Progenitor cell of endocrine pancreas (in vitro differentiated cells): Measurements from ENCODE around the gene CELF6. TPM values are rescaled to one million over a fixed set of nuclear protein-coding genes. Genes with fewer than 3 reads are reported as not detected.

ENCODE experiments used
- DNase-seq: peaks from one replicate; pipeline ENCODE4 v3.0.0; 2021; ENCODE audit warnings: low spot score; ENCODE audit not compliant: unreplicated experiment
- H3K27ac Mint-ChIP-seq: 2 replicates; pipeline ENCODE4 v1.8.0; 2021; ENCODE audit warnings: mild to moderate bottlenecking, moderate library complexity, mixed read lengths
- H3K27me3 Mint-ChIP-seq: 2 replicates; pipeline ENCODE4 v1.8.0; 2021; ENCODE audit warnings: mixed read lengths
- H3K36me3 Mint-ChIP-seq: 2 replicates; pipeline ENCODE4 v1.8.0; 2022; ENCODE audit warnings: mixed read lengths; ENCODE audit not compliant: insufficient read depth
- H3K4me1 Mint-ChIP-seq: 2 replicates; pipeline ENCODE4 v1.8.0; 2021; ENCODE audit warnings: low read depth, mixed read lengths
- H3K4me3 Mint-ChIP-seq: 2 replicates; pipeline ENCODE4 v1.8.0; 2021; ENCODE audit warnings: low read depth, mild to moderate bottlenecking, moderate library complexity, mixed read lengths
- H3K9me3 Mint-ChIP-seq: 2 replicates; pipeline ENCODE4 v1.8.0; 2021; ENCODE audit warnings: low read depth, mixed read lengths
- CTCF ChIP-seq: fragments of 200-600 bp; sonication (generic); IDR thresholded peaks from one replicate; pipeline ENCODE4 v1.5.0; 2021; ENCODE audit warnings: antibody characterized with exemption, mild to moderate bottlenecking; ENCODE audit not compliant: unreplicated experiment
- total RNA-seq: library from RNA; stranded (reverse); gene quantifications from 2 replicates; pipeline ENCODE4 v1.2.1, GENCODE V29; 2021

Gene CELF6
- total RNA-seq, 1 donor from 2014 or later, result 1.4 TPM

GRCh38 chr15:72345280-72345679 lies 25.3 kb upstream of the CELF6 start:
- peaks cover 2% of the 10 kb centered on the region for H3K36me3 Mint-ChIP-seq

GRCh38 chr15:72344602-72345001 lies 24.6 kb upstream of the CELF6 start:
- no peaks in the 10 kb centered on the region for H3K9me3 Mint-ChIP-seq
- no peak for TF ChIP-seq CTCF
- H3K4me1 Mint-ChIP-seq, result no peaks in the 10 kb centered on the region
- no peak overlapping the region for H3K4me3 Mint-ChIP-seq
- H3K27me3 Mint-ChIP-seq, result no peaks in the 10 kb centered on the region
- H3K36me3 Mint-ChIP-seq, result peaks cover 2% of the 10 kb centered on the region
- H3K27ac Mint-ChIP-seq, result no peak overlapping the region
- no peak for DNase-seq

More at GRCh38 chr15:72345280-72345679, 25.3 kb upstream of the CELF6 start:
- DNase-seq, result no peak
- H3K4me3 Mint-ChIP-seq, result no peak overlapping the region
- H3K27me3 Mint-ChIP-seq, result no peaks in the 10 kb centered on the region
- H3K27ac Mint-ChIP-seq, result no peak overlapping the region
- no peak for TF ChIP-seq CTCF
- H3K4me1 Mint-ChIP-seq, result no peaks in the 10 kb centered on the region
- no peaks in the 10 kb centered on the region for H3K9me3 Mint-ChIP-seq

GRCh38 chr15:72342385-72342784 lies 22.4 kb upstream of the CELF6 start:
- H3K27ac Mint-ChIP-seq, result peak overlapping the region; percentile 24
- no peaks in the 10 kb centered on the region for H3K36me3 Mint-ChIP-seq
- H3K27me3 Mint-ChIP-seq, result no peaks in the 10 kb centered on the region
- peak; percentile 45 for TF ChIP-seq CTCF
- H3K4me1 Mint-ChIP-seq, result no peaks in the 10 kb centered on the region
- H3K9me3 Mint-ChIP-seq, result no peaks in the 10 kb centered on the region
- H3K4me3 Mint-ChIP-seq, result no peak overlapping the region
- no peak for DNase-seq

GRCh38 chr15:72341361-72341760 lies 21.4 kb upstream of the CELF6 start:
- no peaks in the 10 kb centered on the region for H3K27me3 Mint-ChIP-seq
- H3K27ac Mint-ChIP-seq, result peak overlapping the region; percentile 76
- no peaks in the 10 kb centered on the region for H3K36me3 Mint-ChIP-seq
- TF ChIP-seq CTCF, result peak; percentile 49
- DNase-seq, result no peak
- H3K4me3 Mint-ChIP-seq, result no peak overlapping the region
- no peaks in the 10 kb centered on the region for H3K9me3 Mint-ChIP-seq
- H3K4me1 Mint-ChIP-seq, result no peaks in the 10 kb centered on the region

- no peak for TF ChIP-seq CTCF
- Mint-ChIP-seq H3K4me1 (no peaks in the 10 kb centered on the region), H3K9me3 (no peaks in the 10 kb centered on the region), H3K27ac (no peak overlapping the region), H3K36me3 (no peaks in the 10 kb centered on the region), H3K27me3 (no peaks in the 10 kb centered on the region), H3K4me3 (no peak overlapping the region)
- no peak for DNase-seq
These were observed 20.4 kb upstream of the CELF6 start for GRCh38 chr15:72340366-72340765.
